Stomach (tissue), 9 donors: ENCODE data around the gene ARL2. TPM values are rescaled to one million over a fixed set of nuclear protein-coding genes. Genes with fewer than 3 reads are reported as not detected.

Experiments
- DNase-seq, 2 donors: peaks; one replicate each; pipeline versions ENCODE4 v3.0.0 to v3.0.0-alpha.2; 2013 to 2019
- H3K27ac ChIP-seq, 5 donors: fragments of 200-600 bp in 4 of 5; sonication (generic) in 4 of 5; one replicate each; pipeline ENCODE4 v1.5.1; 2013 to 2019; ENCODE audit warnings: mild to moderate bottlenecking in 1 of 5, moderate library complexity in 1 of 5
- H3K27me3 ChIP-seq, 3 donors: fragments of 200-600 bp; sonication (generic); one replicate each; pipeline ENCODE4 v1.5.1; 2017 to 2019; ENCODE audit warnings: mixed run types in 1 of 3
- H3K36me3 ChIP-seq, 4 donors: fragments of 200-600 bp; sonication (generic); 1 replicate in 3 of 4; 2 replicates in 1 of 4; pipeline ENCODE4 v1.5.1; 2016 to 2019
- H3K4me1 ChIP-seq, 4 donors: fragments of 200-600 bp; sonication (generic); one replicate each; pipeline ENCODE4 v1.5.1; 2016 to 2019
- H3K4me3 ChIP-seq, 4 donors: fragments of 200-600 bp; sonication (generic) in 3 of 4; one replicate each; pipeline ENCODE4 v1.5.1; 2016 to 2019; ENCODE audit warnings: mild to moderate bottlenecking in 1 of 4
- H3K9me3 ChIP-seq, 4 donors: fragments of 200-600 bp; sonication (generic); one replicate each; pipeline ENCODE4 v1.5.1; 2016 to 2019
- EP300 ChIP-seq: sonication (generic); formaldehyde crosslinking; IDR thresholded peaks from one replicate; pipeline ENCODE4 v1.6.1; 2017; ENCODE audit warnings: antibody characterized with exemption
- POLR2A ChIP-seq, 4 donors: fragments of 450-650 bp; IDR thresholded peaks; one replicate each; pipeline ENCODE4 v1.6.1; 2016; ENCODE audit warnings: antibody characterized with exemption in 4 of 4, control low read depth in 2 of 4, mild to moderate bottlenecking in 1 of 4, moderate library complexity in 1 of 4
- POLR2AphosphoS5 ChIP-seq, 3 donors: sonication (generic); formaldehyde crosslinking; IDR thresholded peaks; one replicate each; pipeline ENCODE4 v1.6.1; 2016; ENCODE audit warnings: antibody characterized with exemption in 3 of 3
- WGBS, 5 donors: extraction: QIAGEN DNeasy Blood & Tissue Kit in 3 of 5; methylation state at CpG; one replicate each; pipeline versions ENCODE4 v1.1.5 to v1.1.7; 2013 to 2018; 5-methylcytosine and 5-hydroxymethylcytosine counted together
- intact Hi-C: fragments of 100-400 bp; cut with DNase I; formaldehyde crosslinking; loops from one replicate; pipeline ENCODE4 v1.15.1; 2023; ENCODE audit warnings: low total_unique reads
- polyA plus RNA-seq, 3 donors: library from polyadenylated mRNA; stranded (reverse); fragments of 200-250 nt; gene quantifications; one replicate each; pipeline ENCODE4 v1.2.3, GENCODE V29; 2013
- total RNA-seq, 5 donors: library from RNA; depleted of rRNA; stranded (reverse); fragments of >200 nt; gene quantifications; one replicate each; pipeline versions ENCODE4 v1.1.0 to v1.2.3, GENCODE V29; 2014 to 2016
- TF ChIP-seq, protein P1 (sequence below), 7 experiments: fragments of 450-650 bp in 4 of 7; fragments of 200-600 bp in 3 of 7; sonication (generic) in 3 of 7; IDR thresholded peaks; one replicate each; pipeline ENCODE4 v1.5.1; 2016 to 2019; ENCODE audit warnings: antibody characterized with exemption in 7 of 7, control low read depth in 2 of 7, mild to moderate bottlenecking in 1 of 7
- donor health status: healthy with polysubstance abuse.
- donor health status: Bipolar disorder and iron deficiency.
- donor health status: healthy.

Gene ARL2
- total and polyA plus RNA-seq, 8 donors: 4.9 to 237 (median 93.2) TPM

DNA sequence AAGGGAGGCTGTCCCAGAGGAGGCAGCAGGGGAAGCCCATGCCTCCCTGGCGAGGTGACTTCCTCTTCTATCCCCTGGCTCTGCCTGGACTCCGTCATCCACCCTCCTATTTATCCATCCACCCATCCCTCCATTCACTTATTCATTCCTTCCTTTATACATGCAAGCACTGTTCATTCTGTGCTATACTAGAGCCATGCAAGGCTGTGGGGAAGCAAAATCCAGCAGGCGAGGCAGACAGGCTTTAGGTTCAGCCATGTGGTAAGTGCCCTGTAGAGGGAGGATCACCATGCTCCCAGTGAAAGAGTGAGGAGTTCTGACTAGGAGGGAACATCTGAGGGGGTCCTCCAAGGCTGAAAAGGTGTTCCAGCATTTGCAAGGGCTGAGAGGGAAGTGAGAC is 45.6 kb downstream of the ARL2 start:
- Histone ChIP-seq H3K4me1 (no peaks in the 10 kb centered on the region), H3K36me3 (no peaks in the 10 kb centered on the region), H3K4me3 (no peak overlapping the region), H3K27me3 (no peaks in the 10 kb centered on the region), H3K27ac (no peak overlapping the region), H3K9me3 (no peaks in the 10 kb centered on the region)
- intact Hi-C loops: no loop called here
- no peak for DNase-seq
- TF ChIP-seq, protein P1, sequence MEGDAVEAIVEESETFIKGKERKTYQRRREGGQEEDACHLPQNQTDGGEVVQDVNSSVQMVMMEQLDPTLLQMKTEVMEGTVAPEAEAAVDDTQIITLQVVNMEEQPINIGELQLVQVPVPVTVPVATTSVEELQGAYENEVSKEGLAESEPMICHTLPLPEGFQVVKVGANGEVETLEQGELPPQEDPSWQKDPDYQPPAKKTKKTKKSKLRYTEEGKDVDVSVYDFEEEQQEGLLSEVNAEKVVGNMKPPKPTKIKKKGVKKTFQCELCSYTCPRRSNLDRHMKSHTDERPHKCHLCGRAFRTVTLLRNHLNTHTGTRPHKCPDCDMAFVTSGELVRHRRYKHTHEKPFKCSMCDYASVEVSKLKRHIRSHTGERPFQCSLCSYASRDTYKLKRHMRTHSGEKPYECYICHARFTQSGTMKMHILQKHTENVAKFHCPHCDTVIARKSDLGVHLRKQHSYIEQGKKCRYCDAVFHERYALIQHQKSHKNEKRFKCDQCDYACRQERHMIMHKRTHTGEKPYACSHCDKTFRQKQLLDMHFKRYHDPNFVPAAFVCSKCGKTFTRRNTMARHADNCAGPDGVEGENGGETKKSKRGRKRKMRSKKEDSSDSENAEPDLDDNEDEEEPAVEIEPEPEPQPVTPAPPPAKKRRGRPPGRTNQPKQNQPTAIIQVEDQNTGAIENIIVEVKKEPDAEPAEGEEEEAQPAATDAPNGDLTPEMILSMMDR (IDR thresholded peaks at IDR 0.05): no peak
- TF ChIP-seq POLR2AphosphoS5 (IDR thresholded peaks at IDR 0.05) (no peak), POLR2A (IDR thresholded peaks at IDR 0.05) (no peak), EP300 (no peak)
- WGBS, 5 donors: 56 to 70% (median 64%) methylated on average over 3 of the region's 3 CpGs

DNA sequence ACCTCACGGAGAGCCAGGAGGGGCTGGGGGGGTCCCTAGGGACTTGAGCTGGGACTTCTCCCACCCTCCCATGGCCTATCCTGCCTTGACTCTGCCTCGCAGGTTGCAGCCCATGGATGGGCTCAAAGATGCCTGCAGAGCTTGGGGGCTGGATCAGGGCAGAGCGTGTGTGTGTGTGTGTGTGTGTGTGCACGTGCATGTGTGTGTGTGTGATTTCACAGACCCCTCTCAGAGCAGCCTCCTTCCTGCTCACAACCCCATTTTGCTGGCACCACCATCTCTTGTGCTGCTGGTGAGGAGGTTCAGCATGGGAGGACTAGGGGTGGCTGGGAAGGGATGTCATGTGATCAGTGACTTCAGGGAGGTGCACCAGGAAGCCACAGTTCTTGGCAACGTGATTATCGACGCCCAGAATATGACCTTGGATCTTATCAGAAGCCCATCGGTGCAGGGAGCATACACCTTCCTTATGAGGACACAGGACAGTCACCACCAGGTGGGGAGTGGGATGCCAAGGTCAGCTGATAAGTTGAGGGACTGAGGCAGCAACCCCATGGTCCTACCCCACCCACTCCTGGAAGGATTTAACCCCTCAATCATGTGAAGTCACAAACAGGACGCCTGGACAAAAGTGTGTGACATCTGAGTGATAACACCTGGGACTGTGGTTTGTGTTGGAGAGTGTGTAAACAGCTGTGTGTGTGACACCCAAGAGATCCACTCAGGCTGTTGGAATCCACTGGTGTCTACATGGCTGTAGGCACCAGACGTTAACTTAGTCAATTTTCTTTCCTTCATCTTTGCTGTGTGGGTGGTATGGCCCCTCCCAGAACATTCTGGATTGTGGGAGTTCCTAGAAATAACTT is 46.2 kb downstream of the ARL2 start:
- WGBS, 5 donors: 41 to 50% (median 46%) methylated on average over 8 to 10 of the region's 10 CpGs
- intact Hi-C loops: no loop called here
- no peaks in the 10 kb centered on the region for H3K36me3 ChIP-seq
- no peak overlapping the region for H3K4me3 ChIP-seq
- DNase-seq: no peak
- no peaks in the 10 kb centered on the region for H3K9me3 ChIP-seq
- no peak for TF ChIP-seq POLR2AphosphoS5 (IDR thresholded peaks at IDR 0.05)
- TF ChIP-seq, protein P1 (IDR thresholded peaks at IDR 0.05): no peak
- TF ChIP-seq EP300: no peak
- TF ChIP-seq POLR2A (IDR thresholded peaks at IDR 0.05): no peak
- H3K27ac ChIP-seq: no peak overlapping the region
- no peaks in the 10 kb centered on the region for H3K27me3 ChIP-seq
- H3K4me1 ChIP-seq: no peaks in the 10 kb centered on the region

DNA sequence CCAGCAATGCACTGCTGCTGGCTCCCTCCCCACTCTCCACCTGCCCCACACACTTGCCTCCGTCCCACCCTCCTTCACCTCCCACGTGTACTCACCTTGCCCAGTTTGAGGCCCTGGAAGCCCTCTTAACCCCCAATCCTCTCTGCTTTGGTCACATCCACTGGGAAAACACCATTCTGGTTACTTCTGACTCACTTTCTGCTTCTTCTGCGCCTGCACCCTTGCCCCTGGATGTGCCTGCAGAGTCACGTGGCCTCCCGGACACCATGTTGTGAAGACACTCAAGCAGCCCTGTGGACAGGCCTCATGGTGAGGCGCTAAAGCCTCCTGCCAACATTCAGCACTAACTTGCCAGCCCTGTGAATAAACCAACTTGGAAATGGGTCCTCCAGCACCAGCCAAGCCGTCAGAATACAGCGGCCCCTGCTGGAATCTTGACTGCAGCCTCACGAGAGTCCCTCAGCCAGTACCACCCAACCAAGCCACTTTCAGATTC is 47.0 kb downstream of the ARL2 start:
- no peak overlapping the region for H3K27ac ChIP-seq
- no peaks in the 10 kb centered on the region for H3K9me3 ChIP-seq
- 55 to 69% (median 64%) methylated on average over 9 of the region's 9 CpGs for WGBS, 5 donors
- H3K4me1 ChIP-seq: no peaks in the 10 kb centered on the region
- DNase-seq: peak in 1 of 2 donors; percentile 27
- H3K27me3 ChIP-seq: no peaks in the 10 kb centered on the region
- intact Hi-C loops: no loop called here
- no peaks in the 10 kb centered on the region for H3K36me3 ChIP-seq
- no peak for TF ChIP-seq POLR2A (IDR thresholded peaks at IDR 0.05)
- TF ChIP-seq, protein P1 (IDR thresholded peaks at IDR 0.05): no peak
- no peak for TF ChIP-seq POLR2AphosphoS5 (IDR thresholded peaks at IDR 0.05)
- TF ChIP-seq EP300: no peak
- no peak overlapping the region for H3K4me3 ChIP-seq

DNA sequence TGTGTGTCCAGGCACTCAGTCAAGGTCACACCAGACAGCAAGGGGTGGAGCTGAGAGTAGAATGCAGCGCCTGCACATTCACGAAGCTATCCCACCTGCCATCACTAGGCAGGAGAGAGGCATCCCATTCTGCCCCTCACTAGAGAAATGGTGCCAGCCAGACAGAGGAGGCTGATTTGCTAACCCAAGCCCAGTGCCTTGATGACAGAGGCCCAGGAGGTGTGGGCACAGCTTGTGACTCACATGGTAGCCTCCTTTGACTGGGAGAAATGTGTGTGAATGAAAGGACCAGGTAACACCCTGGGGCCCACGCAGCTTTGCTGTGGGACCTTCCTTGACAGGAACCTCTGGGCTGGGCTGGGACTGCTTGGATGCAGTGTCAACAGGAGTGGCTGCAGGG is 49.6 kb downstream of the ARL2 start:
- no peaks in the 10 kb centered on the region for H3K4me1 ChIP-seq
- intact Hi-C loops: no loop called here
- TF ChIP-seq POLR2A (IDR thresholded peaks at IDR 0.05): no peak
- TF ChIP-seq, protein P1 (IDR thresholded peaks at IDR 0.05): no peak
- TF ChIP-seq EP300: no peak
- no peak for TF ChIP-seq POLR2AphosphoS5 (IDR thresholded peaks at IDR 0.05)
- H3K36me3 ChIP-seq: no peaks in the 10 kb centered on the region
- WGBS, 5 donors: 42 to 72% (median 61%) methylated on average over 3 of the region's 3 CpGs
- no peak overlapping the region for H3K27ac ChIP-seq
- no peak for DNase-seq
- H3K27me3 ChIP-seq: no peaks in the 10 kb centered on the region
- H3K4me3 ChIP-seq: no peak overlapping the region
- H3K9me3 ChIP-seq: no peaks in the 10 kb centered on the region
